Keratinocyte (primary cell): ENCODE results near the gene CROT.

ENCODE experiments used
- CTCF ChIP-seq, 3 experiments: IDR thresholded peaks in 1 of 3; conservative IDR thresholded peaks in 1 of 3; optimal IDR thresholded peaks in 1 of 3; 2 replicates in 2 of 3; 3 replicates in 1 of 3; pipeline versions ENCODE3 to v1.5.1; 2011; ENCODE audit warnings: low read length in 3 of 3, mild to moderate bottlenecking in 3 of 3, moderate library complexity in 2 of 3, control low read depth in 1 of 3, inconsistent platforms in 1 of 3; ENCODE audit not compliant: insufficient read depth in 2 of 3; ENCODE audit errors: extremely low read depth in 1 of 3
- EZH2 ChIP-seq: IDR thresholded peaks from one replicate; pipeline ENCODE4 v1.6.1; 2012; ENCODE audit warnings: inconsistent platforms, mild to moderate bottlenecking, low read length, moderate library complexity

GRCh38 chr7:87380905-87381304 is 35.4 kb downstream of the CROT start:
- TF ChIP-seq EZH2 (no peak), CTCF (optimal IDR thresholded peaks at IDR 0.05 in 1 of 3, IDR thresholded peaks at IDR 0.05 in 1 of 3, conservative IDR thresholded peaks at IDR 0.05 in 1 of 3; ENCODE audit: extremely low read depth in 1 of 3, insufficient read depth in 2 of 3, low read length in 3 of 3) (no peak)
